Measurements from ENCODE around the gene CMTR1. TPM values are rescaled to one million over a fixed set of nuclear protein-coding genes. Genes with fewer than 3 reads are reported as not detected.

CMTR1 gene
- total and polyA plus RNA-seq, 9 donors, result 18.7 to 45.0 (median 38.4) TPM

DNA sequence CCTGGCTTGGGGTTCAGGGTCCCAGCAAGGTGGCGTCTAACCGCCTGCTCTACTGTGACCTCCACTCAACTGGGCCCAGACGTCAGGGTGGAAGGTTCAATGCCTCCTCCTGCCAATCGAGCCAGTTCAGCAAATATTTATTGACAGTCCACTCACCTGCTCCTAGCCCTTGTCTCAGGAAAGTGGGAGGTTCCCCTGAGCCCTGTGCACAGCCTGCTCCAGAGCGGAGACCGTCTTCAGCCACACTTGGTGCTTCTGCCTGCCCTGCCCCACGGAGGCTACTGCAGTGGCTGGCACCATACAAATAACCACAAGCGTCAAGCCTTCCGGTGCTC is 60.6 kb downstream of the CMTR1 start:
- Histone ChIP-seq H3K27ac (no peak overlapping the region), H3K4me1 (ENCODE audit: insufficient read depth) (peaks cover 5% of the 10 kb centered on the region), H3K9me3 (no peaks in the 10 kb centered on the region), H3K27me3 (no peaks in the 10 kb centered on the region), H3K4me3 (no peak overlapping the region), H3K36me3 (no peaks in the 10 kb centered on the region)
- intact Hi-C loops (cut with DNase I), result loop anchor here in 1 of 4 donors (5.0 kb wide), 1 partner anchor 199 kb away; no protein-coding TSS in a partner anchor
- 68 to 84% (median 75%) methylated on average over 9 of the region's 9 CpGs for WGBS, 3 donors
- no peak for DNase-seq
- TF ChIP-seq POLR2A (IDR thresholded peaks at IDR 0.05), result no peak
- TF ChIP-seq, protein P1, sequence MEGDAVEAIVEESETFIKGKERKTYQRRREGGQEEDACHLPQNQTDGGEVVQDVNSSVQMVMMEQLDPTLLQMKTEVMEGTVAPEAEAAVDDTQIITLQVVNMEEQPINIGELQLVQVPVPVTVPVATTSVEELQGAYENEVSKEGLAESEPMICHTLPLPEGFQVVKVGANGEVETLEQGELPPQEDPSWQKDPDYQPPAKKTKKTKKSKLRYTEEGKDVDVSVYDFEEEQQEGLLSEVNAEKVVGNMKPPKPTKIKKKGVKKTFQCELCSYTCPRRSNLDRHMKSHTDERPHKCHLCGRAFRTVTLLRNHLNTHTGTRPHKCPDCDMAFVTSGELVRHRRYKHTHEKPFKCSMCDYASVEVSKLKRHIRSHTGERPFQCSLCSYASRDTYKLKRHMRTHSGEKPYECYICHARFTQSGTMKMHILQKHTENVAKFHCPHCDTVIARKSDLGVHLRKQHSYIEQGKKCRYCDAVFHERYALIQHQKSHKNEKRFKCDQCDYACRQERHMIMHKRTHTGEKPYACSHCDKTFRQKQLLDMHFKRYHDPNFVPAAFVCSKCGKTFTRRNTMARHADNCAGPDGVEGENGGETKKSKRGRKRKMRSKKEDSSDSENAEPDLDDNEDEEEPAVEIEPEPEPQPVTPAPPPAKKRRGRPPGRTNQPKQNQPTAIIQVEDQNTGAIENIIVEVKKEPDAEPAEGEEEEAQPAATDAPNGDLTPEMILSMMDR (IDR thresholded peaks at IDR 0.05), result no peak
- TF ChIP-seq EP300 (IDR thresholded peaks at IDR 0.05), result no peak

DNA sequence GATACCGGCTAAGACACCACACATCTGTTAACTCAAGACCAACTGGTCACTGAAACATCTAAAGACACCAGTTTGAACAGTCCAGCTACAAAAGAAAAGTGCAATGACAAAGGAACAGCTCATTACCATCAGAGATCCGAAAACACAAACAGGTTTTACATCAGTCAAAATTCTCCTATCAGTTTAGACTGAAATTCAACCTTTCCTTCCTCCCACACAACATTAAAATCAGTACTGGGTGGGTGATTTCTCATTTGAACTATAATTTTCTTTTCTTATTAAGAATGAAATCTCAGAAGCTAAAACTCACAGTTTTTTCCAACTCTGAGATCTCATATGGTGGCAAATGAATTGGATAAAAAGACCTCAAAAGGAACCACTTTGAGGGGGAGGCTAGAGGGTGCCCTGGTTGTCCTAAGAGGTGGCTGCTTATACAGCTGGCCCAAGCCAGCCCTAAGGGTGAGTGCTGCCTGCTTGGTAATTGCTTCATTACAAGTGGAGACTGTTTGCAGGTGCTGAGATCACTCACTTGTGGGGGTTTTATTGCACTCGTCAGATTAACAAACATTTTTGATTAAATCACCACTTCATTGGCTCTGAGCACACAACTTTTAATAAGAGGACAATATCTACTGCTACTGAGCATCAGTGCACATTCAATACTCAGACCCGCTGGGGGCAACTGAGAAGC is 62.4 kb downstream of the CMTR1 start:
- H3K4me1 ChIP-seq (ENCODE audit: insufficient read depth), result peaks cover 5% of the 10 kb centered on the region
- DNase-seq, result no peak
- no peaks in the 10 kb centered on the region for H3K27me3 ChIP-seq
- no peaks in the 10 kb centered on the region for H3K9me3 ChIP-seq
- WGBS, 3 donors, result 89 to 95% (median 94%) methylated on average over 4 of the region's 4 CpGs
- TF ChIP-seq POLR2A (IDR thresholded peaks at IDR 0.05), result no peak
- TF ChIP-seq EP300 (IDR thresholded peaks at IDR 0.05), result no peak
- intact Hi-C loops (cut with DNase I), result no loop called here
- H3K4me3 ChIP-seq, result no peak overlapping the region
- H3K36me3 ChIP-seq, result no peaks in the 10 kb centered on the region
- no peak overlapping the region for H3K27ac ChIP-seq

DNA sequence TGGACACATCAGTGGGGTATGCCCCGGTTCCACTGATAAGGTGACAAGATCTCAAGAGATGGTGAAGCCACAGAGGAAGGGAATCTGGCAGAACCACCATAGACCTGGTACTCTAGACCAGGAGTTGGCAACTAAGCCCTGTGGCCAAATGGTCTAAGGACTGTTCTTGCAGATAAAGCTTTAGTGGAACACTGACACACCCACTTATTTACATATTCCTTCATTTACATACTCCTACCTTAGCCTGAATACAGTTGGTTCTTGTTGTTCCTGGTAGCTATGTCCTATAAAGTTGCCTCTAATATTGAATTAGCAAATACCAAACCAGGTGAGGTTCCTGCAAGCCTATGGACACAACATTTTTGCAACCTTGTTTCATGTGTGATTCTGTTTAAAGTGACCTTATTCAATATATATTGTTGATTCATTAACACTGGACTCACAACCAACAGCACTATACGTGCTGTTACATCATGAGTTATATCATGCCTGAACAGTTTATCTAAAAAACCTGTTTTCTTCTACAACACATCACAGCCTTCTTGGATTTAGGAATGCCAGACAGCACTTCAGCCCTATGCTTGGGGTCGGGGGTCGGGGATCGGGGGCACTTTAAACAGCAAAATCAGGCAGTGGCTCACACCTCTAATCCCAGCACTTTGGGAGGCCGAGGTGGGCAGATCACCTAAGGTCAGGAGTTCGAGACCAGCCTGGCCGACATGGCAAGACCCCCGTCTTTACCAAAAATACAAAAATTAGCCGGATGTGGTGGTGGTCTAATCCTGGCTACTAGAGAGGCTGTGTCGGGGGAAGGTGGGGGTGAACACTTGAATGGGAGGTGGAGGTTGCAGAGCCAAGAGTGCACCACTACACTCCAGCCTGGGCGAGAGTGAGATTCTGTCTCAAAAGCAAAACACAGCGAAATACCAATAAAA is 64.2 kb downstream of the CMTR1 start:
- Histone ChIP-seq H3K4me3 (no peak overlapping the region), H3K4me1 (ENCODE audit: insufficient read depth) (peaks cover 5% of the 10 kb centered on the region), H3K27ac (no peak overlapping the region), H3K36me3 (no peaks in the 10 kb centered on the region), H3K27me3 (no peaks in the 10 kb centered on the region), H3K9me3 (no peaks in the 10 kb centered on the region)
- no peak for DNase-seq
- intact Hi-C loops (cut with DNase I), result no loop called here
- TF ChIP-seq, protein P1 (IDR thresholded peaks at IDR 0.05), result no peak
- TF ChIP-seq POLR2A (IDR thresholded peaks at IDR 0.05) (no peak), EP300 (IDR thresholded peaks at IDR 0.05) (no peak)
- WGBS, 3 donors, result 82 to 92% (median 87%) methylated on average over 13 of the region's 13 CpGs

DNA sequence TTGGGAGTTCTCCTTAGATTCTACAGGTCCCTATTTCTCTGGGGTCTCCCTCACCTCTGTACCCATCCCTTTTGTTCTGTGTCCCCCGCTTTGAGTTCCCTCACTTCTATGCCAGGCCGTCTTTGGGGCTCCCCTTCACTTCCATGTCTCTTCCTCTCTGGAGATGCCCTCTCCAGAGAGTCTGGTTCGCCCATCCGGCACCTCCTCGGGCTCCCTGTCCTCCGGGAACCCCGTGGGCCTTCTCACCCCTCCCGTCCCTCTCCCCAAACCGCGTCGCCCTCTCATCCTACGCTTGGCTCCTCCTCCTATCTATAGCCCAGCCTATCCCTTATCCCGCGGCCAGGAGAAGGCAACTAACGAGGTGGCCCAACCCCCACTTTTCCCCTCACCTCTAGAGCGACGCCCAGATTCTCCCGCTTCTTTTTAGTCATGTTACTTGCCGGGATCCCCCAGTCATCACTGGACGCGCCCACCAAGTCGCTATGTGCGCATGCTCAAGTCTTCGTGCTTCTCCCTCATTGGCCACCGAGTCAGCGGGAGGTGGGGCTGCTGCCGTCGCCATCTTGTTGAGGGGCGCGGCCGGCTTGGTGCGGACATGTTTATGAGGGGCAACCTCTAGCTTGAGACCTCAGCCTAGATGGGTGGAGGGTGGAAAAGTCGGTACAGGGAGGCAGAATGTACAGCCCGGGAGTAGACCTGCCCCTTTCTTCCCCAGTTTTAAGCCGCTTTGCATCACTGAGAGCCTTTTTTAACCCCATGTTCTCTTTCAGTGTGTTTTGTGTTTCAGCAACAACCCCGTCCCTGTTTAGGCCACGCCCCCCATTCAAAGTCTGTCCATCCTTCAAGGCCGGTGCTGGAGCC is 66.6 kb downstream of the CMTR1 start, which contains the start of gene CCDC167:
TSS of gene CCDC167 (minus strand) at position 461 of the 861 bp plus-strand sequence. CDS start at position 431, 30 bp downstream.
- H3K27ac ChIP-seq, result no peak within 1 kb of the TSS
- no peaks in the 10 kb centered on the region for H3K9me3 ChIP-seq
- intact Hi-C loops (cut with DNase I), result no loop called here
- no peaks in the 10 kb centered on the region for H3K4me1 ChIP-seq (ENCODE audit: insufficient read depth)
- H3K4me3 ChIP-seq, result peak within 1 kb of the TSS; percentile 63
- 1 to 2% (median 1%) methylated on average over 38 of the region's 38 CpGs for WGBS, 3 donors
- DNase-seq, result peak; percentile 92 to 95 (median 94)
- TF ChIP-seq EP300 (IDR thresholded peaks at IDR 0.05) (no peak), POLR2A (IDR thresholded peaks at IDR 0.05) (no peak)
- TF ChIP-seq, protein P1 (IDR thresholded peaks at IDR 0.05), result no peak
- H3K27me3 ChIP-seq, result no peaks in the 10 kb centered on the region
- no peaks in the 10 kb centered on the region for H3K36me3 ChIP-seq

Data from ovary (tissue), 9 donors.